Activated gamma-delta T cell (primary cell): Measurements from ENCODE around the gene TNPO1.
A peak's percentile ranks its signal among the peaks of the same experiment; 100 is the strongest.

Source experiments
- DNase-seq: peaks from one replicate; lab custom pipeline; 2025; lab: John Stamatoyannopoulos, UW

The TNPO1 gene

DNA sequence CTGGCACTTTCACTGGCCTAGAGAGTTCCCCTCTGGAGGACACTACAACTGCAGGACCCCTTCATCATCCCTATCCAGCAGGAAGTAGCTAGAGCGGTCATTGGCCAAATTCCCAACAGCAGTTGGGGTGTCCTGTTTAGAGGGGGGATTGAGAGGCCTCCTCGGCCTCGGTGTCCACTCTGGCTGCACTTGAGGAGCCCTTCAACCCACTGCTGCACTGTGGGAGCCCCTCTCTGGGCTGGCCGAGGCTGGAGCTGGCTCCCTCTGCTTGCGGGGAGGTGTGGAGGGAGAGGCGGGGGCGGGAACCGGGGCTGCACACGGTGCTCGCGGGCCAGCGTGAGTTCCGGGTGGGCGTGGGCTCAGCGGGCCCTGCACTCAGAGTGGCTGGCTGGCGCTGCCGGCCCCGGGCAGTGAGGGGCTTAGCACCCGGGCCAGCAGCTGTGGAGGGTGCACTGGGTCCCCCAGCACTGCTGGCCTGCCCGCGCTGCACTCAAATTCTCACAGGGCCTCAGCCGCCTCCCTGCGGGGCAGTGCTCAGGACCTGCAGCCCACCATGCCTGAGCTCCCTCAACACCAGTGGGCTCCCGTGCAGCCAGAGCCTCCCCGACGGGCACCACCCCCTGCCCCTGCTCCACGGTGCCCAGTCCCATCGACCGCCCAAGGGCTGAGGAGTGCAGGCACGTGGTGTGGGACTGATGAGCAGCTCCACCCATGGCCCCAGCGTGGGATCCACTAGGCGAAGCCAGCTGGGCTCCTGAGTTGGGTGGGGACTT, 118.7 kb downstream of the TNPO1 start:
- peak; percentile 5 for DNase-seq

DNA sequence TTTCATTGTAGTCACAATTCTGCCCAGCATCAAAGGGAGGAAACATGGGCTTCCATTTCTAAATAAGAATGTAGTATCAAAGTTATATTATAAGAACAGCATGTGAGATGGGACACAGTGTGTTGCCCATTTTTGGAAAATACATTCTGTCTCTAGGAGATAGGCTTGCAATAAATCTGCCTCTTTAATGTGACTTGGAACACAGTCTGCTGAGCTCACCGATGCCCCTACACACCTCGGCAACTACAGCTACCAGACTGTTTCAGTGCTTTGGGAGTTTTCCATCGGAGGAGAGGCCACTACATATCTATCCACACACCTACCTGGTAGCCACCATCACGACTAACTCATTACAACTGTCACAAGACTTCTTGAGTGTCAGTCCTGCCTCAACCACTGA, 120.4 kb downstream of the TNPO1 start:
- DNase-seq: no peak

DNA sequence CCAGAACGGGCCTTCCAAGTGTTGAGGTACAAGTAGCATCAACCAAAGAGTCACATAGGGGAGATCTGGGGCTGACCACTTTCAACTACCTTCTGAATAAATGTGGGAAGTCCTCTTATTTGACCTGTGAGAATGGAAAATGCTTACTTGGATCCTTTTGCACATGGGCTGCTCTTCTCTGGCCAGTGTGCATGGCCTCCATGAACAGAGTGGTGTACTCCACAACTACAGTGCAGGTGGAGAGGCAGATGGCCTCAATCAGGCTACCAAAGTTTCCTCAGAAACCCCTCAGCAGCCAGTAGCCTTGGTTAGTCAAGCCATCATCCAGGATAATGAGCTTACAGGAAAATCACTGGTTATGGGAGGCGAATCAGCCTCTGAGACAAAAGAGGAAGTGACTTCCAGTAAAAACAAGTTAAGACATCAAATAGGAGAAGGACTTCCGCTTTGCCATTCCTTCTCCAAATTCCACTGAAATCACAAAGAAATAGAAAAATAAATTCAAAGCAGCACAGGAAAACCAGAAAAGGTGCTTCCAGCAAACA, 121.1 kb downstream of the TNPO1 start:
- DNase-seq: no peak

DNA sequence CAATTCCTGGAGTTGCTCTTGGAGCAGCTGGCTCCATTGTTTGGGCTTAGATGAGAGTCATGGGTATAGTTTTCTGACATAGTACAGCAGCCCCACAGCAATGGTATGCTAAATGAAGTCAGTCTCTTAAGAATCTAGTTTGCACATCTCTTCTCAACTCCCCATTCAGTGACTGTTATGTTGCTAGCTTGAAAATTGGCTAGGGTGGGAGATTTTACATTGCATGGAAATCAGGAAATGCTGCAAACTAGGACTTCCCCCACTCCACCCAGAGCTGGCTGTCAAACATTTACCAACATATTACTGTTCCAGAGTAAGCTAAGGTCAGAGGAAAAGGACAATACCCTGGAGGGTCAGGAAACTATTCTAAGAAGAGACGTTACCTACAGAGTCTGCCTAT, 121.7 kb downstream of the TNPO1 start:
- no peak for DNase-seq

DNA sequence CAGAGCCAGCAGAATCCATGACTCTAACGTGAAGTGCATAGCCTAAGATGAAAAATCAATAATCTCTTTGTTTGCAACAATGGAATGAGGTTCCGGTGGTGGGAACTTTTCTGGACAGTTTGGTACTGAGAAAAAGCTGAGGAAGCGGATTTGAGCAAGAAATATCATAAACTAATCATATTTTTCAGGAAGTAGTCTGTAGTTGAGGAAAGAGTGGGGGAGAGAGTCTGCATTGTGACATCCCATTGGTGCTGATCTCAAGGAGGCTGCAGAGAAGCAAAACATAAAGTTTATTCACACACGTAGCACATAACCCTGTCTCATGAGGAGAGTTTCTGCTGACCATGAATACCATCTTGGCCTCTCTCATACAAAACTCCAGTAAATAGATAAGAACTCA, 123.6 kb downstream of the TNPO1 start:
- DNase-seq: no peak

DNA sequence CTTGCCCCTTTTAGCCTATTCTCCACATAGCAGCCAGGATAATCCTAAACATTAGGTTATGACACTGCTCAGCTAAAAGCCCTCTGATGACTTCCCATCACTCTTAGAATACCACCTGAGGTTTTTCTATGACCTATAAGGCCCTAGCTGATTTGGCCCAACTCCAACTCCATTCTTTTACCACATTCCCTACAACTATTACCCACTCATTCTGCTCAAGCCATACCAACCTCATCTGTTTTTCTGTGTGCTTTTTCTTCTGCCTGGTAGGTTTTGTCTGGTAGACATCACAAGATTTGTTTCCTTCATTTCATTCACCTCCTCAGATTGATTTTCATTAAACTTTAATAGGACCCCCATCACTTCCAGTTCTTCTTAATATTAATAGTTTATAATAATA, 126.8 kb downstream of the TNPO1 start:
- DNase-seq: no peak

DNA sequence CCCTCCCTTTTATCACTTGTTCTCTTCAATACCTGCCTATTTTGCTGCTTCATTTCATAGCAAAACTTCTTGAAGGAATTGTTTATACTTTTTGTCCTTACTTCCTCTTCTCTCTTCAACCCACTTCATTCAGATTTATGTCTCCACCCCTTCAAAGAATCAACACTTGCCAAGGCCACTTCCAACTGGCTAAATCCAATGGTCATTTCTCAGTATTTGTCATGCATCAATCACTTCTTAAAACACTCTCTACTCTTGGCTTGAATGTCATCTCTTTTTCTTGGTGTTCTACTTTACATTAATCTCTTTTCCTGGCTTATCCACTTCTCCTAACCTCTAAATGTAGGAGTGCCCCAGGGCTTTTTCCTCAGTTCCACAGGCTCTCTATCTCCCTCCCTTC, 131.0 kb downstream of the TNPO1 start:
- DNase-seq: no peak

DNA sequence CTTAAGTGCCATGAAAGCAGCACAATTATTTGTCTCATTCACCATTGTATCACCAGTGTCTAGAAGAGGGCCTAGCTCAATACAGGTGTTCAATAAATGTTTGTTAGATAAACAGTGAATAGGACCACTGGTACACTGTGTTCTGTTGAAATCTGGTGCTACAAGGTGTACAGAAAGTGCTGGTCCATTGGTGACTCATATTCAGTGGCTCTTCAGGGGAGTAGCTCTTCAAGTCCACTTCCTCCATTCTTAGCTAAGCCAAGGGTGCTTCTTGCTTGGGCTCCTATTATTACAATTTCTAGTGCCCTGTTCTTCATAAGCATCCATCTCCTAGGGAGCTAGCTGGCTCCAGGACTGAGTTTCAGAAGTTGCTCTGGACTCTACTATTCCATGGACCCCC, 133.0 kb downstream of the TNPO1 start:
- no peak for DNase-seq

DNA sequence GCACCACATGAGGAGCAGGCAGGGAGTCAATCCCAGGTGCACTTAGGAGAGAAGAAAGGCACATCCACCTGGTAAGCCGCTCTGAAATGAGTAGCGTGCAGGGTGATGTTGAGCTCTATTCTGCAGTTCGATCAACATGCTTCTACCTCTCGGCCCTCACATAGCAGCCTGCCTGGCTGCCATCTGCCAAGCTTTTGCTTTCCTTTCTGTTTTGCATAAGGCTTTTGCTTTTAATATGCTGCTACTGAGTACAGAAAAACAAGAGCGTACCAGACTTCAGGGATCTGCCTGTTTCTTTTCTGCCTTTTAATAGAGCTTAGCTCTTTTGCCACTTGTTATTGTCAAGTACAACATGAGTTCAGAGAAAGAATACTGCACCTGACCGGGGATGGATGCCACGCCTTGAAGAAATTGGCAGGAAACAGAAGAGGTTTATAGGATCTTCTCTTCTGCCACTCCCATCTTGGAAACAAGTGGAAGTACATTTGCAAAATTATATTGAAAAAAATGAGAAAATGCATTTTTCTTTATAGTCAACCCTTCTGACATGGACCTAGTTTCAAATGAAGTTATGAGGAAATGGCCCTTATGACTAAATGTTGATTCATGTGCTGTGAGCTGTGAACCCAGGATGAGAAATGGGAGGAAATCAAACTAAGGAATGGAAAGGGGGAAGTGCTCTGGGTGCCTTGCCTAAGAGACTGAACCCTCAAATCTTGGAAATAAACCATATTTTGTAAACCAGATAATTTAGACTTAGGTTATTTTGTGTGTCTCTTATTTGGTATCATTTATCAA, 135.4 kb downstream of the TNPO1 start:
- DNase-seq: no peak

DNA sequence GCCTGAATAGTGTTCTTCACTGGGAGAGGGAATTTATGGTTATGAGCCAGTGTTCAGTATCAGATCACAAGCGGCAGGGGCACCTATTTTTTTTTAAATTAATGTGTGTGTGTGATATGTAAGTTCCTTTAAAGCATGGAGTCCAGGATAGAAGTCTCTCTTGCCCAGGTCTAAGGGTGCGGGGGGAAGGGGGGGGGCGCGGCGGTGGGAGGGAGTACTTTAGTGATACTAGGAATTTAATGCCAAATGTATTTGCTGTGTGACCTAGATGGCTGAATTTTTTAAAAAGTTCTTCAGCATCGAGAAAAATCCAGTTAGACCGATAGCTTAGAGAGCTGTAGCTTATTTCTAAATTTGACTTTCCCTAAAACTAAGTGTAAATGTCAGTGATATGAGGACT, 137.9 kb downstream of the TNPO1 start:
- DNase-seq: no peak

DNA sequence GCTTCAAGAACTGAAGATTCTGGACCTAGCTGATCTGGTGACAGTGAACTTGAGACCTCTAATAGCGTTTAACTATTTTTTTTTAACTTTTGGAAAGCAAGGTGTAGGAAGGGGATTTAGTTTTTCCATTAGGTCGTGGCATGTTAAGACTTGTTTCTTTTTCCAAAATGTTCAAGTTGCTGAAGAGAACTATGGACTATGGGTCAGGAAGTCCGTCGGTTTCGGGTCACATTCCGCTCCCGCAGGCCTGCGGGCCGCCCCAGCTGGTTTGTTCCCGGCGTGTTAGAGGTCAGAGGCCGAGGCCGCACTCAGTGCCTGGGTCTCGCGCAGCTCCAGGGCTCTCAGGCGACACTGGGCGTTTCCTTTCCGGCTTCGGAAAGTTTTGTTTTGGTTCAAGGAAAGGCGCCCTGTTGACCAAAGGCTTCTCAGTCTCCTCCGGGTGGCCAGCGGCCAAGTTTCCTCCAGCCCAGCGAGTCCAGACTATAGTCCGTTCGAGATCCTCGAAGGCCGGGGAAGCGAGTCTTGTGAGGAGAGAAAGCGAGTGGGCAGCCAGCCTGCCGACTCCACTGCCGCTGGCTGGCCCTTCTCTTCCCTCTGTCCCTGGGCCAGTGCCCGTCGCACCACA, 138.8 kb downstream of the TNPO1 start:
- no peak for DNase-seq

DNA sequence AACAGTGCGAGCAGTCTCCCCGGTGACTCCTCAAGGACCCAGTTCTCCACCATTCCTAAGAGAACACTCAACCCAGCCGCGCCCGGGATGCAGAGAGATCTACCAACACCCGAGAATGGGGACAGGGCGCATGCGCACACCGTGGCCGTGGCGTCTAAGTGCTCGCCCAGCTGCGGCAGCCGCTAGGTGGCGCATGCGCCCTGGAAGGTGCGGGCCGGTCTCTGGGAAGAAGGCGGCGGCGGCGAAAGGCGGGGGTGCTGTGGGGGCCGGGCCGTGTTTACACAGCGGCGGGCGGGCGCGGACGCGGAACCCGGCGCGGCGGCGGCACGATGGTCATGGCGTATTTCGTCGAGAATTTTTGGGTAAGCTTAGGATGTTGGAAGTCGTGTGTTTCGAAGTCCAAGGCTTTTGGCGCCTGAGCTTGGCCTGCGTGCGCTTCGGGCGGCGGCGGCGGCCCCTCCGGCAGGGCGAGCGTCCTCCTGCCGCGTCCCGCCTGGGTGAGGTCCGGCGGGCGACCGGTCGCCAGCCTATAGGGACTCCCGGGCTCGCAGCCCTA, 139.4 kb downstream of the TNPO1 start, which contains the start of gene FCHO2:
TSS of gene FCHO2 (plus strand) at position 274 of the 556 bp plus-strand sequence. CDS start at position 330, 56 bp downstream.
- DNase-seq: peak; percentile 91

DNA sequence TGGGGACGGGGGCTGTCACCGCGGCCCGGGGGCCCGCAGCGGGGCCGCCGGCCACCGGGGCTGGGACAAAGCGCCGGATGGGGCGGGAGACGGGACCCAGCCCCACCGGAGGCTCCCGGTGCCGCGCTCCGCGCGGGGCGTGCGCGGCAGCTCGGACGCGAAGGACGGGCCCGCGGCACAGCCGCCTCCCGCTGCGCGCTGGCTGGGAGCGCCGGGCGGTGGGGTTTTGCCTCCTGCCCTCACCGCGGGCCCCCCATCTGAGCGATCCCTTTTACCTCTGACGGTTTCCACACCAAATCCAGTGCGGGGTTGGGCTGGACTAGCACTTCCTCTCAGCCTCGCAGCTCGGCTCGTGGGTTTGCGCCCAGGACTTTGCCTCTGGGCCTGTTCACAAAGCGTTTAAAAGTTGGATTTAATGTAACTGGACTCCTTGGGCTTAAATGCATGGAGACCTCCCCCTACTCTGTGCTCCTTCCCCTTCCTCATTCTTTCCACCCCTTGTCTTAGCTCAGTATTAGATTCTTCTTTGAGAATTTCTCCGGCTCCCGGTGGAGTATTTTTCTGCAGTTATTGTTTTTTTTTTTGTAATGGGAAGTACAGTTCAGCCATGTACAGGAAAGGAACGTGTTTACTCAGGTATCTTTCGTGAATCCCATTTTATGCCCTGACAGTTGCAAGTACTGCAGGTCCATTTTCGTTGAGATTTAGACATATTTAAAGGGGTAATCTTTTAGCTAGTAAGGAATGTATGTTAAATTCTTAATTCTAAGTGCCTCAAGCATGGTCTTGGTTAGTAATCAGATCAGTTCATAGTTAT, 140.1 kb downstream of the TNPO1 start:
- peak; percentile 29 for DNase-seq

DNA sequence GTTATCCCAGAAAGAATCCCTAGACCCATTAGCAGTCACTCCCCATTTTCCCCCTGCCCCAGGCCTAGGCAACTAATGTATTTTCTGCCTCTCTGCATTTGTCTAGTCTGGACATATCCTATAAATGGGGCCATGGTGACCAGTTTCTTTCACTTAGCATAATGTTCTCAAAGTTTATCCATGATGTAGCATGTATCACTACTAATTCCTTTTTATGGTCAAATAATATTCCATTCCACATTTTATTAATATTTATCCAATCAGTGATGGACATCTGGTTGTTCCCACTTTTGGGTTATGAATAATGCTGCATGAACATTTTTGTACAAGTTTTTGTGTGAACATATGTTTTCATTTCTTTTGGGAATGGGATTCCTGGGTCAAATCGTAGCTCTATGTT, 140.9 kb downstream of the TNPO1 start:
- no peak for DNase-seq

DNA sequence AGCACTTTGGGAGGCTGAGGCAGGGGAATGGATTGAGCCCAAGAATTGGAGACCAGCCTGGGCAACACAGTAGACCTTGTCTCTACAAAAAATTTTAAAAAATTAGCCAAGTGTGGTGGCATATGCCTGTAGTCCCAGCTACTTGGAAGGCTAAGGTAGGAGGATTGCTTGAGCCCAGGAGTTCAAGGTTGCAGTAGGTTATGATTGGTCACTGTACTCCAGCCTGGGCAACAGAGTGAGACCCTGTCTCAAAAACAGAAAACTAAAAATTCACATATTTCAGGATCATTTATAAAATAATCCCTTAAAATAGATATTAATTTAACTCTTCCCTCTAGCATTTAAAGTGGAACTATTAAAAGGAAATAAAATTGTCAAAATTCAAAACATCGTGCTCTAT, 142.8 kb downstream of the TNPO1 start:
- no peak for DNase-seq
